Large intestine (tissue), 3 donors: Measurements from ENCODE around the gene MUSK. TPM values are rescaled to one million over a fixed set of nuclear protein-coding genes. Genes with fewer than 3 reads are reported as not detected.
A peak's percentile ranks its signal among the peaks of the same experiment; 100 is the strongest.

ENCODE experiments used
- DNase-seq, 2 donors: peaks; one replicate each; pipeline versions ENCODE4 v3.0.0 to v3.0.0-alpha.2; 2013
- H3K27ac ChIP-seq: one replicate; pipeline ENCODE4 v1.5.1; 2013; ENCODE audit warnings: low read length
- H3K27me3 ChIP-seq: 2 replicates; pipeline ENCODE4 v1.6.1; 2013; ENCODE audit warnings: low read length; ENCODE audit not compliant: control insufficient read depth, insufficient read depth
- H3K36me3 ChIP-seq: 2 replicates; pipeline ENCODE4 v1.6.1; 2013; ENCODE audit warnings: low read length; ENCODE audit not compliant: control insufficient read depth, insufficient read depth
- H3K4me1 ChIP-seq: one replicate; pipeline ENCODE4 v1.6.1; 2013; ENCODE audit warnings: low read length; ENCODE audit not compliant: control insufficient read depth, insufficient read depth
- H3K4me3 ChIP-seq: one replicate; pipeline ENCODE4 v1.5.1; 2013; ENCODE audit warnings: low read length
- H3K9me3 ChIP-seq: one replicate; pipeline ENCODE4 v1.6.1; 2013; ENCODE audit warnings: mild to moderate bottlenecking, low read depth, low read length, moderate library complexity; ENCODE audit not compliant: control insufficient read depth
- WGBS: methylation state at CpG from one replicate; pipeline ENCODE4 v1.1.5; 2013; ENCODE audit warnings: low lambda C conversion rate; ENCODE audit not compliant: insufficient coverage; 5-methylcytosine and 5-hydroxymethylcytosine counted together
- polyA plus RNA-seq: library from polyadenylated mRNA; unstranded; fragments of 120-200 nt; gene quantifications from one replicate; pipeline ENCODE4 v1.2.1, GENCODE V29; 2013

The MUSK gene
- polyA plus RNA-seq, 1 donor: 1.1 TPM

DNA sequence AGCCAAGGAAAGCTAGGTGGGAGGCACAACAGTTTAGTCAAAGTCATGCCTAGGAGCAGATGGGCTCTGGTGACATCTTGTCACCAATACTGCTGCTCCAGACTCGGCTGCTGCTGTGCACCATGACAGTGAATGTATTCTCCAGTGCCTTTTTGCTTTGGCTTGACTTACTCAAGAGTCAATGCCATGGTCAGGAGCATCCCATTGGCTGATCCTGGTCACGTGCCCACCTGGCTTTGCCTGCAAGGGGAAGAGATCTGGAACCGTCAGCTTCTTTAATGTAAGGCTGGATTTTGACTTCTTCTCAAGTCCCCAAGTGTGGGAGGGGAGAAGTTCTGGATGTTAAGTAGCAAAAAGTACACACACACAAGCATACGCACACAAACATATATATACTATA, 19.9 kb upstream of the MUSK start:
- H3K4me1 ChIP-seq: no peaks in the 10 kb centered on the region
- no peaks in the 10 kb centered on the region for H3K9me3 ChIP-seq
- no peaks in the 10 kb centered on the region for H3K27me3 ChIP-seq
- WGBS: no CpG with 5 or more reads among the region's 4 CpGs
- H3K36me3 ChIP-seq: no peaks in the 10 kb centered on the region
- no peak overlapping the region for H3K27ac ChIP-seq
- no peak overlapping the region for H3K4me3 ChIP-seq
- DNase-seq: no peak

DNA sequence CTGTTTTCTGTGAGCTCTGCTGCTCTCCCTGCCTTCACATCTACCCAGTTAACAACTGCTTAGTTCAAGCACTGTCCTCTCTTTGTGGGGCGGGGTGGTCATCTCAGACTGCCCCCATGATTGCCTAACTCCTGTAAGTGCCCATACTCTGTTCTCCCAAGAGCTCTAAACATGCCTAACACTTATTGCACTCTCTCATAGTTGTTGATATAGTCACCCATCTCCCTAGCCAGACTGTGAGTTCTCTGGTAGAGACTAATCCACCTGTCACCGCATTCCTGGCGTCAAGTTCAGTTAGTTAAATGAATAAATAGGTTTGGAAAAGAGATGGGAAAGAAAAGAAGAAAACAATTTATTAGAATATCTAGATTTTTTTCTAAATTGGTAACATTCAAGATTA, 18.3 kb upstream of the MUSK start:
- no peak overlapping the region for H3K4me3 ChIP-seq
- H3K27me3 ChIP-seq: no peaks in the 10 kb centered on the region
- H3K36me3 ChIP-seq: no peaks in the 10 kb centered on the region
- DNase-seq: no peak
- WGBS: 100% methylated on average over 2 of the region's 3 CpGs
- H3K4me1 ChIP-seq: no peaks in the 10 kb centered on the region
- H3K27ac ChIP-seq: no peak overlapping the region
- no peaks in the 10 kb centered on the region for H3K9me3 ChIP-seq

DNA sequence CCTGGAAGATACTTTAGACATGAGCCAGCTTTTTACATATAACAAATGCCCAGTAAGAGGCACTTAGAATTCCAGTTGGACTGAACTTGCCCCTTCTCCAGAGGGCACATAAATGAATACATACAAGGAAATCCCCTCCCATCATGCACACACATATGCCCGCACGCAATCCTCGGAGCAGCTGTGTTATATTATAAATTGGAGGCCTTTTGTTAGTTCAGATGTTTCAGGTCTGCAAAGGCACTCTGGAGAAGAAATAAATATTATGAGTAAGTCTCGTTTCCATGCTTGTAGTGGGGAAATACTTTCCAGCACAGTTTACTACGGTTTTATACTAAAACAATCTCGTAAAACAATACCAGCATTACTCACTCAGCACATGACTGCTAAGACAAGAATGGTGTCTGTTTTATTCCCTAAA, 17.6 kb upstream of the MUSK start:
- no peak overlapping the region for H3K27ac ChIP-seq
- no peak overlapping the region for H3K4me3 ChIP-seq
- H3K9me3 ChIP-seq: no peaks in the 10 kb centered on the region
- peak; percentile 14 to 32 for DNase-seq
- no peaks in the 10 kb centered on the region for H3K27me3 ChIP-seq
- H3K4me1 ChIP-seq: no peaks in the 10 kb centered on the region
- 79% methylated on average over 3 of the region's 6 CpGs for WGBS
- no peaks in the 10 kb centered on the region for H3K36me3 ChIP-seq

DNA sequence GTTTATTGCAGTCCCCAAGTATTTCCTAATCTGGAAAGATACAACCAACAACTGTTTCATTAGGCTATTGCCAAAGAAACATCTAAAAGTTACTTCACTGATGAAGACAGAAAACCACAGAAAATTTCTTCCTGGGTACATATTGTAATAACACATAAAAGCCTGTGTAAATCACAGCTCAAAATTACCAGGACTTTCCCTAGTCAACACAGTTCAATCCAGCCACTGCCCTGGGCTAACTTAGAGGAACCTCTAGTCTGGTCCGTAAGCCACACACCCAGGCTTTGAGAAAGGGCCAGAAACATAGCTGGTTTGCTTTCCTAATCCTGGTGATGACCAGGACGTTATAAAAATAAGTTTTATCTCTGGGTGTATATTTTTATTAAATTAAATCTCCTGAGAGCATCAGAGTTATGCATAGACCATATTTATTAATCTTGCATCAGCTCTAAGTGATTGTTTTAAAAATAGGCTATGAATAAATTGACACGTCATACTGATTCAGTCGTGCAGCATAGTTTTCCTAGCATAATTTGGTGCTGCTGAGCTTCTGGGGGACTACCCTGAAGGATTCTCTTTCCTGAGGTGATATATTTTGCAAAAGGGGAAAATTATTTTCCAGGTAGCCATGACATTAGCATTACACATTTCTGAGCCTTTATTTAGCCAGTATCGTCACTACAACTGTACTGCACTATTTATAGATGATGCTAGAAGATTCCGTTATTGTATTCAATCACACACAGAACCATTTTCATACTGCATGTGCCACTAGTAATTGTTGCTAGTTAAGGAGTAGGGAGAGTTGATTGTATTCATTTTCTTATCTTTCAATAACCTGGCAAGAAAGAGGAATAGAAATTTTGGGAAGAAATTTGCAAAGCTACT, 12.6 kb upstream of the MUSK start:
- no peaks in the 10 kb centered on the region for H3K36me3 ChIP-seq
- H3K4me1 ChIP-seq: no peaks in the 10 kb centered on the region
- no peak for DNase-seq
- no peaks in the 10 kb centered on the region for H3K9me3 ChIP-seq
- no CpG with 5 or more reads among the region's 6 CpGs for WGBS
- H3K27ac ChIP-seq: no peak overlapping the region
- no peaks in the 10 kb centered on the region for H3K27me3 ChIP-seq
- no peak overlapping the region for H3K4me3 ChIP-seq

DNA sequence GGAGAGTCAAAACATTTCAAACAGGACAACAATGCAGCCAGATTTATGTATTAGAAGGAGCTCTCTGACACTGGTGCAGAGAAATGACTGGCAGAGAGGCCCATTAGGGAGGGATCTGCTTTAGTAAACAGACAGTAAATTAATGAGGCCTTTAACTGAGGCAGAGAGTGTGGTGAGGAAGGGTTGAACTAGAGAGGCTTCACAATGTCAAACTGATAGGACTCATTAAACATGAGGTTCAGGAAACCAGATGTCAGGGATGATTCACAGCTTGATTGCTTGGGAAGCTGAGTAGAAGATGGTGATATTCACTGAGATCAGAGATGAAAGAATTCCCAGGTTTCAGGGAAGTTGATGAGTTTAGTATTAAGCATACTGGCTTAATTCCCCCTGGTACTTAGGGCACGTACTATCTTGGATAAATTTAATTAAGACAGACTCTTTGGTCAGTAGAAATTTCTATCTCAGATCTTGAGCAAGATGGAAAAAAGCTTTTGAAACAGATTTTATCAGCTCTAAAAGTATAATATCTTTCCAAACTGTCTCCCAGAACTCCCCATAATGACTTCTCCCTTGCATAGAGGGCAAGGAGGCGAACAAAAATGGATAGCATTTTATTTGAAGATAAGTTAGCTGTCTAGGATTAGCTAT, 8.6 kb upstream of the MUSK start:
- no peak overlapping the region for H3K27ac ChIP-seq
- no peak overlapping the region for H3K4me3 ChIP-seq
- no peaks in the 10 kb centered on the region for H3K9me3 ChIP-seq
- H3K36me3 ChIP-seq: no peaks in the 10 kb centered on the region
- 83% methylated on average over 1 of the region's 2 CpGs for WGBS
- no peaks in the 10 kb centered on the region for H3K4me1 ChIP-seq
- no peak for DNase-seq
- H3K27me3 ChIP-seq: no peaks in the 10 kb centered on the region

DNA sequence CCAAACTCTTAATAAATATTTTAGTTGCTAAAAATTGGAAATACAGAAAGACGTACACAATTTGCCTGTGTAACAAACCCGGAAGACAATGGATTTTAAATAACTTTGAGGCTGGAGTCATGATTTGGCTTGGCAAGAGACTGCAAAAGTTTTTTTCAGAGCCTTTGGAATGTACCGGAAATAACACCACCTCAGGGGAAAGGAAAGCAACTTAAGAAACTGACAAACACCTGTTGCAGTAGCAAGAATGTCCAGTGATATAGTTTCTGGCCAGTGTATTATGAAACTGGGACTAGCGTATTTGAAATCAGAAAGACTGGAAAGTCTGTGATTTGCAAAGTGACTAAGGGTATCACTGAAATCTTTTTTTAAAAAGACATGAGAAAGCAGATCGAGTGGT, 842 bp downstream of the MUSK start:
- Histone ChIP-seq H3K27ac (peak overlapping the region; percentile 38), H3K9me3 (no peaks in the 10 kb centered on the region), H3K4me1 (no peaks in the 10 kb centered on the region), H3K4me3 (peak overlapping the region; percentile 9), H3K27me3 (no peaks in the 10 kb centered on the region), H3K36me3 (no peaks in the 10 kb centered on the region)
- no peak for DNase-seq
- 88% methylated on average over 1 of the region's 5 CpGs for WGBS

DNA sequence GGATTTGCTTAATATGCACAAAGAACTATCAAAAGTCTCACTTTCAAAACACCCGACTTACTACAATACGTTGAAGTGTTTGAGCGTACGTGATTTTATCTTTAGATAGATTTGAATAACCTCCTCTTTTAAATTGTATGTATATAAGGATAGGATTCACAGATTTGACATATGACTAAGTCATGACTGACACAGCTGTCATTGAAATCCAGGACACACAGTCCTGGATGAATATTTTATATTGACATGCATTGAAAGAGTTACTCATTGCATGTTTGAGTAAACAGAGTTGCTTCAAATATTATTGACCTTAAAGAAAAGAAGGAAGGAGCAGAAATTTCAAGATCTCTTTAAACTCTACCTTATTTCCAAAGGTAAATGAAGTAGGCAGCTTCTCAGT, 3.3 kb downstream of the MUSK start:
- no peak for DNase-seq
- H3K27ac ChIP-seq: no peak overlapping the region
- H3K4me3 ChIP-seq: no peak overlapping the region
- no peaks in the 10 kb centered on the region for H3K9me3 ChIP-seq
- no peaks in the 10 kb centered on the region for H3K4me1 ChIP-seq
- H3K27me3 ChIP-seq: no peaks in the 10 kb centered on the region
- no peaks in the 10 kb centered on the region for H3K36me3 ChIP-seq
- 94% methylated on average over 4 of the region's 4 CpGs for WGBS

DNA sequence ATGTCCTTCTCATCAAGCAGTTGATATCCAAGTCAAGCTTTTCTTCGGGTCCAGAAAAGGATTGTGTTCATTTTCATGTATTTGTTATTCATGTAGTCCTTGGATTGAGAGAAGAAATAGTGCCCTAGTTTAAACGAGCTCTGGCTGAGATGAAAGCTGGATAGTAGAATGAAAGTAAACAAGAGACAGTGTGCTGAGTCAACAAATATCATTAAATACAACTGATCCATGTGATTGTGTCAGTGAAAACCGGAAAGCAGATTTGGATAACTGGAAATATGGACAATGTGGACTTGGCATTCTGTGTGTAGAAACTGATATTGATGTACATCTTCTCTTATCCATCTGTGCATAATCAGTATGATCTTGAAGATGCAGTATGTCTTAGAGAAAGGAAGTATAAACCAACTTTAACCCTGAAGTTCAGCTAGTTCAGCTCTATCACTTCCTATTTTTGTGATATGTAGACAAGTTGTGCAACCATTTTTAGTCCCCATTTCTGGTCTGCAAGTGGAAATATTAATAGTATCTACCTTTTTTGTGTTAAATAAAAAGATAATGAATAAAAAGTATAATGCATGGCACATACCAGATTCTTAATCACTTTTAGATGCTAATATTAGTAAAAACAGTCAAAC, 4.4 kb downstream of the MUSK start:
- Histone ChIP-seq H3K36me3 (no peaks in the 10 kb centered on the region), H3K4me3 (no peak overlapping the region), H3K27me3 (no peaks in the 10 kb centered on the region), H3K27ac (no peak overlapping the region), H3K4me1 (no peaks in the 10 kb centered on the region), H3K9me3 (no peaks in the 10 kb centered on the region)
- 21% methylated on average over 2 of the region's 3 CpGs for WGBS
- DNase-seq: no peak

DNA sequence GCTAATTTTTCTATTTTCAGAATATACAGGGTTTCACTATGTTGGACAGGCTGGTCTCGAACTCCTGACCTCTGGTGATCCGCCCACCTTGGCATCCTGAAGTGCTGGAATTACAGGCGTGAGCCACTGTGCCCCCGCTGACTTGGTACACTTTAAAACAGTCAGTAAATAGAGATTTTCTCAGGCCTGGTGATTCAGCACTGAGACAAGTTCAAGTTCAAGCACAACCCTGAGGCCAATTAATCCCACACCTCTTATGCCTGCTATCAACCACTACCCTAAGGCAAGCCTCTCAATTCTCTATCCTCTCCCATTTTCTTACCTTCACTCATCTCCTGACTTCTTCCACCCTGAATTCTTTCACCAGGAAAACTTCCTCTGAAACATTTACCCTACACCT, 18.9 kb downstream of the MUSK start:
- Histone ChIP-seq H3K9me3 (no peaks in the 10 kb centered on the region), H3K36me3 (no peaks in the 10 kb centered on the region), H3K27ac (no peak overlapping the region), H3K4me3 (no peak overlapping the region), H3K27me3 (no peaks in the 10 kb centered on the region), H3K4me1 (no peaks in the 10 kb centered on the region)
- no CpG with 5 or more reads among the region's 4 CpGs for WGBS
- DNase-seq: no peak

DNA sequence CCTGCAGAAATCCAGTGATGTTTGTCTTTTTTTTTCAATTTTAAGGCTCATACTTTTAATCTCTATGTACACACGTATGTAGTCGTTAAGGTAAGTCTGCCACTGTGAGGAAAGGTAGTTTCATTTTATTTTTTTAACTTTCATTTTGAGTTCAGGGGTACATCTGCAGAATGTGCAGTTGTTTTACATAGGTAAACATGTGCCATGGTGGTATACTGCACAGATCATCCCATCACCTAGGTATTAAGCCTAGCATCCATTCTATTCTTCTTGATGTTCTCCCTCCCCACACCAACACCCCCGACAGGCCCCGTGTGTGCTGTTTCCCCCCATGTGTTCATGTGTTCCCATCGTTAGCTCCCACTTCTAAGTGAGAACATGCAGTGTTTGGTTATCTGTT, 19.7 kb downstream of the MUSK start:
- no peak overlapping the region for H3K27ac ChIP-seq
- no peaks in the 10 kb centered on the region for H3K36me3 ChIP-seq
- no peaks in the 10 kb centered on the region for H3K27me3 ChIP-seq
- no CpG with 5 or more reads among the region's 5 CpGs for WGBS
- no peaks in the 10 kb centered on the region for H3K4me1 ChIP-seq
- H3K4me3 ChIP-seq: no peak overlapping the region
- no peak for DNase-seq
- H3K9me3 ChIP-seq: no peaks in the 10 kb centered on the region
